Coronary artery (tissue), 2 donors: ENCODE results near the gene AKR1C2.
"Not testable (repeated sequence)": the region's sequence is repeated elsewhere in the genome, so short reads cannot be mapped to it uniquely, and the experiment has no call there.

Experiments
- DNase-seq: peaks from one replicate; pipeline ENCODE4 v3.0.0-alpha.2; 2017; ENCODE audit warnings: low spot score
- H3K27ac ChIP-seq, 2 donors: fragments of 200-600 bp; sonication (generic); one replicate each; pipeline ENCODE4 v1.5.1; 2016 to 2019
- H3K4me3 ChIP-seq: fragments of 200-600 bp; sonication (generic); 2 replicates; pipeline ENCODE4 v1.5.1; 2016; ENCODE audit warnings: mild to moderate bottlenecking, moderate library complexity
- CTCF ChIP-seq: fragments of 200-600 bp; sonication (generic); IDR thresholded peaks from one replicate; pipeline ENCODE4 v1.5.1; 2019; ENCODE audit warnings: antibody characterized with exemption

The AKR1C2 gene

GRCh38 chr10:5035356-5035755 is 31.7 kb upstream of the AKR1C2 start:
- TF ChIP-seq CTCF, result no peak
- Histone ChIP-seq H3K27ac (no peak overlapping the region), H3K4me3 (no peak overlapping the region)
- no peak for DNase-seq

DNA sequence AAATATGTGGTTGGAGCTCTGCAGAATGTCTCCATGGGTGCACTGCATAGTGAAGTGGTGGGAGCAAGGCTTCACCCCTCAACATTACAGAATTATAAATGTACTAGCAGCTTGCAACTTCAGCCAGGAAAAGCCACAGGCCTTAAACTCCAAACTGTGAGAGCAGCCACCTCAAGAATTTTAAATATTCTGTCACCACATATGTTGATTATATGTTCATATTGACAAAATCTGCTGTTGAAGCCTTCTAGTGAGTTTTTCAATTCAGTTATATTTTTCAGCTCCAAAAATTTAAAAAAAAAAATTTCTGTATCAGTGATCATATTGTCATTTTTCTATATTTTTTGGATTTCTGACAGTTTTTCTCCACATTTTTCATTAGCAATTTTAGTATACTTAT is 30.9 kb upstream of the AKR1C2 start:
- H3K4me3 ChIP-seq, result no peak overlapping the region

GRCh38 chr10:5033061-5033778 is 29.6 kb upstream of the AKR1C2 start:
- DNase-seq, result no peak
- H3K27ac ChIP-seq, result no peak overlapping the region
- TF ChIP-seq CTCF, result no peak
- no peak overlapping the region for H3K4me3 ChIP-seq

More for the DNA sequence above, 30.9 kb upstream of the AKR1C2 start:
- no peak for DNase-seq
- no peak for TF ChIP-seq CTCF
- H3K27ac ChIP-seq, result no peak overlapping the region

- H3K27ac ChIP-seq, H3K4me3 ChIP-seq, DNase-seq: not testable (repeated sequence)
Observed at GRCh38 chr10:5032444-5032843, 28.8 kb upstream of the AKR1C2 start.

DNA sequence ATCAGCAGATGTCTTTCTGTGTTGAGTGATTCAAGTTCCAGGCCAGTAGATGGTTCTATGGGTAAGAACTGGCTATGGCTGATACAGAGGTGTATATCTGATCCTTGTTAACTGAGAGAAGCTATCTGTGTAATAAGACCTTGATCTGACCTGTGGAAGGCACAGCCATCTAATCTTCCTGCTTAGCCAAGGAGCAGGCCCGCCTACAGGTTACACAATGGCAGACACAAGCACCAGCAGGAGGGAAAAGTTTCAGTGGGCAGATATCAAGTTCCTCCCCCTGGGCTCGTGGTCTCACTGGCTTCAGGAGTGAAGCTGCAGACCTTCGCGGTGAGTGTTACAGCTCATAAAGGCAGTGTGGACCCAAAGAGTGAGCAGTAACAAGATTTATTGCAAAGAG is 27.9 kb upstream of the AKR1C2 start:
- H3K27ac ChIP-seq, H3K4me3 ChIP-seq, DNase-seq: not testable (repeated sequence)

- Histone ChIP-seq H3K4me3 (no peak overlapping the region), H3K27ac (no peak overlapping the region)
- TF ChIP-seq CTCF, result no peak
- no peak for DNase-seq
Observed at GRCh38 chr10:5030989-5031388, 27.3 kb upstream of the AKR1C2 start.

DNA sequence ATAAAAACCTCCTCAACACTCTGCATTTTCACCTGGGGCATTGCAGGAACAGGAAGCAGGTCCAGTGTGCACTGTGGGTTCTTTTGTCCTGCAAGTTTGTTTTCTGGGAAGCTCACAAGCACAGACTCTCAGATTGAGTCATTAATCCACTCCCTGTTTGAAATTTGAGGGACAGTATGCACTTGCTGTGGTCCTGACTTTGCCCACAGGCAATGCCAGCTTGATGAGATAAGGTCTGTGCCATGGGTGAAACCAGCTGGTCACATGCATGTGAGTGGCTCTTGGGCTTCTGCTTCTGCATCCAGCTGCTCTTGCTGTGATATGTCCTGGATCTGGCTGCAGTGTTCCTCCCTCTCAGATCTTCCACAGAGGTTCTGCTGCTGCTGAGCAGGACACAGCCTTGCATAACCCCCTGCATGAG is 21.8 kb upstream of the AKR1C2 start:
- DNase-seq, H3K4me3 ChIP-seq: not testable (repeated sequence)
- H3K27ac ChIP-seq, result peak overlapping the region in 1 of 2 donors; percentile 41

DNA sequence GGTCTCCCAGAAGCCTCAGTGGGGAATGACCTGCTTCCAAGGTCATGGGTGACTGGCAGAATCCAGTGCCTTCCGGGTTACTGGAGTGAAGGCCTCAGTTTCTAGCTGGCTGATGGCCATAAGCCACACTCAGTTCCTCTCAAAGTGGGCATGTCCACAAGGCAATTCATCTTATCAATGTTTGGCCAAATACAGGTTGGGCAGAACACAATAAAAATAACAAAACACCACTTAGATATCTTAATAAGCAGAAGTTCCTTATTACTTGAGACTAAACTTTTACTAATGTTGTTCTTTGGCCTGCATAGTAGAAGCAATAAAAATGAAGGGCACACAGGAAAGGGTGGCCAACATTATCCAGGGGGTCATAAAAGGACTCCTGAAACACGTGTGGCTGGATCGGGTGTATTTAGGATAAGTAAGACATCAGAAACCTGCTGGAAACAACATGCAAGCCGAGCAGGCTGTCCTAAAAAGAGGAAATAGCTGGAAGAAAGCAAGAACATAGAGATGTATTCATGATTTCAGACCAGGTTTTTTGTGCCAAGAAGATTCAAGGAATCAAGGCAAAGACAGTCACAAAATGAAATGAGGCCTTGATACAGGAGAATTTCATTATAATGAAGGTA is 19.6 kb upstream of the AKR1C2 start:
- TF ChIP-seq CTCF, result no peak
- no peak for DNase-seq
- H3K27ac ChIP-seq, result no peak overlapping the region
- H3K4me3 ChIP-seq, result no peak overlapping the region

DNA sequence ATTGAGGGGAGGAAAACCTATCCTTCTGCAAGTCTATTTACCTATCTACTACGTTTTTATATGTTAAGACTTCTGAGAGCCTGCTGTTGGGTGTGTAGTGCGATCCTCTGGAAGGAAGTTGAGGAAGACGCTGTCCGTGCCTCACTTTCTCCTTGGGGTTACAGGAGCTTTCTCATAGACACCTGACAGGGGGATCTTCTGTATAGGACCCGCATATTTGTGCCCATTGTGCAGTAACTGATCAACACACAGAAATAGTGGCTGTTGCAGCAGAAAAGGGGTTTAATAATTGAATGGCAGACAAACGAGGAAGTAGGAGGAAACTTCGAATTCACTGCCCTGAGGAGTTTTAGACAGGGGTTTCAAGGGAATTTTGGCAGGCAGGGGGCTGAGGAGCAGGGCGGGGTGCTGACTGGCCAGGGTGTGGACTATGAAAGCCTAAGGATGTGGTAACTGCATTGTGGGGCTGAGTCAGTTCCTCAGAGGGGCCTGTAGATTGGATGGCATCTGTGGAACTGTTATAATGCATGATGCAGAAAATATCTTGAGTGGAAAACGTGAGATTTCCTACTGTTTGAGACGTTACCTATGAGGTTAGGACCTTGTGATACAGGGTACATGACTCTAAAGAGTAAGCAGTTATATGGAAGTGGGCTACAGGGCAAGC is 18.1 kb upstream of the AKR1C2 start:
- H3K27ac ChIP-seq, H3K4me3 ChIP-seq, DNase-seq: not testable (repeated sequence)

DNA sequence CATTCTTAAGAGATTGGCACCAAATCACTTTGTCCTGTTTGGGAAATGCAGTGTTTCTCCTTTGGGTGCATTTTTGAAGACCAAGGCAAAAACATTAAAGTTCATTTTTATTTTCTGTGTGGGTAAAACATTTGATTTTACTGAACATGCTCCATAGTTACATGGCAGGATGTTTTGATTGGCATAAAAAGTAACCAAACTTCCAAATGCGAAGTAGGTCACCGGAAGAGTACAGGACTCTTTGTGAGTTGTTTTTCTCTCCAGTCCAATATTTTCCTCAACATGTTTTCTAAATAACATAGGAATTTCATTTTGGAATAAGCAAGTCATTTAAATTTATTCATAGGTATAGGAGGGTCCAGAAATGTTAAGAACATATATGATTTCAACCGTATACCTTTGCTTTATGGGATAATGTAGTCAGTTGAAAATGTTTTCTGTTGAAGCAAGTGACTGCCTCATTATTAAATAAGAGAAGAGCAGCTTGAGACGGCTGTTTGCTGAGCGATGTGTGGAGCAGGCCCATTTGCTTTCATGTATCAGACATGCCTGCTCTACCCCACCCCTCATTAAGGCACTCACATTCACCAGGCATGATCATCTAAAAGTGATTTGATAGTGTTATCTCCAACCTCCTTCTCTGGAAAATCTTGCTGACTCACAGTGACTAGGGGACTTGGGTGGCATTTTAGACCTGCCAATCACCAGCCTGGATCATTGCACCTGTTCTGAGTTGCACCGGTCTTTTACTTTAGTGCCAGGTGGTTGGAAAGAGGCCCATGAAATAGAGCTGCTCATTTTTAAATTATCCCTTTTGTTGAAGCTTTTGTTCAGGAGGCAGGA is 16.3 kb upstream of the AKR1C2 start:
- DNase-seq, H3K4me3 ChIP-seq: not testable (repeated sequence)
- peak overlapping the region; percentile 65 to 77 for H3K27ac ChIP-seq

DNA sequence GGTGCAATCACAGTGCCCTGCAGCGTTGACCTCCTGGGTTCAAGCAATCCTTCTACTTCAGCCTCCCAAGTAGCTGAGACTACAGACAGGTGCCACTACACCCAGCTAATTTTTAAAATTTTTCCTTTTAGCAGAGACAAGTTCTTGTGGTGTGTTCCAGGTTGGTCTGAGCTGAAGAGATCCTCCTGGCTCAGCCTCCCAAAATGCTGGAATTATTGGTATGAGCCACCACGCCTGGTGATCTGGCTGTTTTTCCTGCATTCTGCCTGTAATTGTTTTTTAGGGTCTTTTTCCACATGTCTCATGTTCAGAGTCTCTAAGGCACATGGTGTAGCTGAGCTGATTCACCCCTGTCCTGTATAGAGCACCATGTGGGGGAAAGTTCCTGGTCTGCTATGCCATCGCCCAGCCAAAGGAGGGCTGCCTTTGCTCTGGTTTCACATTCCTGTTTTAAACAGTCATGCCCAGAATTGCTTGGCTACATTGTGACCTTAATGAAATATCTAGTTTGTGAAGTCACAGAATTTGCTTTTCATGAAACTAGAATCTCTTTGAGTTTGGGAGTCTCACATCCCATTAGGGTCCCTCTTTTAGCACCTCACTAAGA is 15.1 kb upstream of the AKR1C2 start:
- H3K27ac ChIP-seq, result peak overlapping the region; percentile 65 to 77
- not testable (repeated sequence) for DNase-seq, H3K4me3 ChIP-seq
